GM12874 (cell line): ENCODE measurements around the gene WWOX.

Experiments used
- CTCF ChIP-seq: IDR thresholded peaks from 2 replicates; pipeline ENCODE4 v1.5.1; 2011; ENCODE audit warnings: low read depth, mild to moderate bottlenecking, control low read depth, low read length, moderate library complexity; ENCODE audit not compliant: insufficient read depth

WWOX gene

GRCh38 chr16:78218856-78219651, 119.6 kb downstream of the WWOX start:
- no peak for TF ChIP-seq CTCF

GRCh38 chr16:78220571-78220970, 121.1 kb downstream of the WWOX start:
- no peak for TF ChIP-seq CTCF

GRCh38 chr16:78221892-78222291, 122.4 kb downstream of the WWOX start:
- TF ChIP-seq CTCF, result no peak

GRCh38 chr16:78224342-78224741, 124.9 kb downstream of the WWOX start:
- TF ChIP-seq CTCF, result no peak

GRCh38 chr16:78225919-78226318, 126.5 kb downstream of the WWOX start:
- no peak for TF ChIP-seq CTCF

- TF ChIP-seq CTCF, result no peak
Measured at GRCh38 chr16:78227855-78228254, 128.4 kb downstream of the WWOX start.

GRCh38 chr16:78228704-78229103, 129.2 kb downstream of the WWOX start:
- no peak for TF ChIP-seq CTCF
